Measurements from ENCODE around the gene FAM83G.
"Not testable (repeated sequence)": the region's sequence is repeated elsewhere in the genome, so short reads cannot be mapped to it uniquely, and the experiment has no call there.

FAM83G gene, protein sequence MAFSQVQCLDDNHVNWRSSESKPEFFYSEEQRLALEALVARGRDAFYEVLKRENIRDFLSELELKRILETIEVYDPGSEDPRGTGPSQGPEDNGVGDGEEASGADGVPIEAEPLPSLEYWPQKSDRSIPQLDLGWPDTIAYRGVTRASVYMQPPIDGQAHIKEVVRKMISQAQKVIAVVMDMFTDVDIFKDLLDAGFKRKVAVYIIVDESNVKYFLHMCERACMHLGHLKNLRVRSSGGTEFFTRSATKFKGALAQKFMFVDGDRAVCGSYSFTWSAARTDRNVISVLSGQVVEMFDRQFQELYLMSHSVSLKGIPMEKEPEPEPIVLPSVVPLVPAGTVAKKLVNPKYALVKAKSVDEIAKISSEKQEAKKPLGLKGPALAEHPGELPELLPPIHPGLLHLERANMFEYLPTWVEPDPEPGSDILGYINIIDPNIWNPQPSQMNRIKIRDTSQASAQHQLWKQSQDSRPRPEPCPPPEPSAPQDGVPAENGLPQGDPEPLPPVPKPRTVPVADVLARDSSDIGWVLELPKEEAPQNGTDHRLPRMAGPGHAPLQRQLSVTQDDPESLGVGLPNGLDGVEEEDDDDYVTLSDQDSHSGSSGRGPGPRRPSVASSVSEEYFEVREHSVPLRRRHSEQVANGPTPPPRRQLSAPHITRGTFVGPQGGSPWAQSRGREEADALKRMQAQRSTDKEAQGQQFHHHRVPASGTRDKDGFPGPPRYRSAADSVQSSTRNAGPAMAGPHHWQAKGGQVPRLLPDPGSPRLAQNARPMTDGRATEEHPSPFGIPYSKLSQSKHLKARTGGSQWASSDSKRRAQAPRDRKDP

DNA sequence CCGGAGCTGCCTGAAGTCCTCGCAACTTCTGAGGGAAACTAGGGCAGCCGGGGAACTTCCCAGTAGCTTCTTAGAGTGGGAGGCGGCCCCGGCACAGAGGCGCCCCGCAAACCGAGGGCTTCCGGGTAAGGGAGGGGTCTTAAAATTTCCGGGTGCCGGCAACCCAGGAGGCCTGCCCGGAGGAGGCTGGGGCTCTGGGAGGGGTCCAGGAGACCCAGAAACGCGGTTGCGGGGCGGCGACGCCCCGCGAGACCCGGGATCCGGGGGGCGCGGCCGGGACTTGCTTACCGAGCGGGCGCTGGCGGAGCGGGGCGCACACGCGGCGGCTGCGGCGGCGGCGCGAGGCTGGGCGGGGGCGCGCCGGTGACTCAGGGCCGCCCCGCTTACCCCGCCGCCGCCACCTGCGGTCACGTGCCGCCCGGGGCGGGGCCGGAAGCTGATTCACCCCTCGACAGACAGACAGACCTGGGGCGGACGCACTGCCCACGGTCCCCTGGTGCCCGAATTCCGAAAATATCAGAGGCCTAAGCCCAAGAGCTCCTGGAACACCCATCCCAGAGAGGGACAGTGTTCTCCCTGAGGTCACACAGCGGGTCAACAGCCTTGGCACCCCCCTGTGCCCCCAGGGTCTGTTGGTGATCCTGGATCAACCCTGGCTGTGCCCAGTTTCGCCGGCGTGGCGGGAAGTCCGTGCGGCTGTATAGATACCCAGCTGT, at the start of gene FAM83G:
Gene FAM83G, minus strand, starts transcription at position 344 of the 716 bp plus-strand sequence. CDS start 723 bp downstream, outside the sequence.
- DNase-seq (ENCODE audit: low read depth, low spot score) = peak; percentile 78

DNA sequence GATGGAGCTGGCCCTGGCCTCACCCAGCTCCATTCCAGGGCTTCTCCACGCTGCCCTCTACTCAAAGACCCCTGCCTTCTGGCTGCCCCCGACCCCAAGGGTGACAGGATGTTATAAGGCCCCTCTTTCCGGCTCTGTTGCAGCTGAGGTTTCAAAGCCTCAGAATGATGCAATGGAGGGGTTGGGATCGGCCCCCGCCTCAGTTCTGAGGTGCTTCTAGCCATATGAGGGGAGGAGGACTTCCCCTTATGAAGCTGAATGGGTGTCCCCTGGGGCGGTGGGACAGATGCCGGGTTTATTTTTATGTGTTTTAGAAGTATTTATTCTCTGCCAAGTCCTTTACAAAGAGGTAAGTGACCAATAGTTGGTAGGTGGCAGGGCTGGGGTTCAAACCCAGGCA, 44.3 kb upstream of the FAM83G start:
- not testable (repeated sequence) for DNase-seq (ENCODE audit: low read depth, low spot score)

DNA sequence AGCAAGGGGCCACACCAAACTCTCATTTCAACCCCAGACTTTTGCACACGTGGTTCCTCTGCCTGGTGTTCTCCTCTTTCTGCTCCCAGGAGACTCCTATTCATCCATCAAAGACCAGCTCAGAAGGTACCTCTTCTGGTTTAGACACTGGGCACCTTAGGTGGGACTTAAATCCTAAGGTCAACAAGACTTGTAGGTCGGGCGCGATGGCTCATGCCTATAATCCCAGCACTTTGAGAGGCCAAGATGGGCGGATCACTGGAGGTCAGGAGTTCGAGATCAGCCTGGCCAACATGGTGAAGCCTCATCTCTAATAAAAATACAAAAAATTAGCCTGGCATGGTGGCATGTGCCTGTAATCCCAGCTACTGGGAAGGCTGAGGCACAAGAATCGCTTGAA, 42.9 kb upstream of the FAM83G start:
- DNase-seq (ENCODE audit: low read depth, low spot score) = not testable (repeated sequence)

DNA sequence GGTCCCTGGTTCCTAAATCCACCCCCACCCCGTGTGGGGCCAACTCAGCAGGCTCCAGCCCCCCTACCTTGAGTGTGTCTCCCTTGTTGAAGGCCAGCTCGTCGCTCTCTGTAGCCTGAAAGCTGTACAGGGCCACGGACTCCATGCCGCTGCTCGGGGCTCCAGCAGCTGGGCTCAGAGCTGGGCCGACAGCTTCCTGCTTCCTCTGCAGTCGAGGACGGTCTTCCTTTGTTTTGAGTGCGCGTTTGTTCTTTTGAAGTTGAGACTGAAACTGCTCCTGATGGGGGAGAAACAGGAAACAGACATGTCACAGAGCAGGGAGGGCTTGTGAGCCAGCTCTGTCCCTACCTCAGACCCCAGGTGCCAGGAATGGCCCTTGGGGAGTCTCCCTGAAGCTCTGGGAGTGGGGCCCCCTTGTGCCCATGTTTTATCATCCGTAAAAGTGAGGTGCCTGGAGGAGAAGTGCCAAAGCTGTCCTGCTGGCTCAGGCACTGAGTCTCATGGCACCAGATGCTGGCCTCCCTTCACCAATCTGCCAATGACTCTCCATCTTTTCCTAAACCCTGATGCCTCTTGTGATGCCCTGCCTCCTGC, 42.3 kb upstream of the FAM83G start, which contains the start of gene GRAP:
Gene GRAP, minus strand, starts transcription at position 176 of the 594 bp plus-strand sequence. Its CDS starts 31 bp downstream, at position 145.
- not testable (repeated sequence) for DNase-seq (ENCODE audit: low read depth, low spot score)

DNA sequence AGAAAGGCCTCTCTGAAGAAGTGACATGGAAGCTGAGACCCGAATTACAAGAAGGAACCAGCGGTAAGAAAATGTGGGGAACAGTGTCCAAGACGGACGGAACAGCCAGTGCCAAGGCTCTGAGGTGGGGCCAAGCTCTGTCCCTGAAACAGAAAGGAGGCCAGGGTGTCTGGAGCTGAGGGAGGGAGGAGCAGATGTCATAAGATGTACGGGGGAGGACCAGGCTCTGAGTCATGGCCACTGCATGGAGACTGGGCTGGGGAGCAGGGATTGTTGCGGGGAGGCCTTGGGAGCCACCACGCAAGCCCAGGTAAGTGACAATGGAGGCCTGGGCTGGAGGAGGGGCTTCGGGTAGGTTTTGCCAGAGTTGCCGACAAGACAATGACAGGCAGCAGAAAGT, 40.1 kb upstream of the FAM83G start:
- DNase-seq (ENCODE audit: low read depth, low spot score) = not testable (repeated sequence)

DNA sequence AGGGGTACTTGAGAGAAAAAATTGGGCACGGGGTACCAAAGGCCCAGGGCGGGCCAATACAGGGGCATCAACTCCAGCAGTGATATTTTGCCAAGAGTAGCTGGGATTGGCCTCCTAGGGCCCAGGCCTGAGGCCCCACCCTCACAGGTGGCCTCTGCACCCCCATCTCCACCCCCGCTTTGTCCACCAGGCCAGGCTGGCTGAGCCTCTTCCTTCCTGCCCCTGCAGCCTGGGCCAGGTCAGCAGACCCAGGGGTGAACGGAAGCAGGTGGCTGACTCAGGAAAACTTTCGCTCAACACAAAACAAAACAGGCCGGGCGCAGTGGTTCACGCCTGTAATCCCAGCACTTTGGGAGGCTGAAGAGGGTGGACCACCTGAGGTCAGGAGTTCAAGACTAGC, 38.5 kb upstream of the FAM83G start:
- not testable (repeated sequence) for DNase-seq (ENCODE audit: low read depth, low spot score)

DNA sequence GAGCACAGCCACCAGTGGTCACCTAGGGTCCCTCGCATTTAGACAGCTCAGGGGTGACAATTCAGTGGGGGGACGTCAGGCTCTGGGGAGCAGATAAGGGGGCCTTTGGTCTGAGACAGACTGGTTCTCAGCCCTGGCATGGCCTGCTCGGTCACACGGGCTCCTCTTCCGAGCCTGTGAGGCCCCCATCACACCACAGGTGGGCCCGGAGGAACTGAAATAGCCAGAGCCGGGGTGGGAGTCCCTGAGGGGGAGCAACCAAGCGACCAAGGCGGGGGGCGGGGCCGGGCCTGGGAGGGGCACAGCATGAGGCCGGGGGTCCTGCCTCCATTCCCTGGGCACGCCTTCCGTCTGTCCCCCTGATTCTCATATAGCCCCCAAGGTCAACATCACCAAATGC, 37.8 kb upstream of the FAM83G start:
- not testable (repeated sequence) for DNase-seq (ENCODE audit: low read depth, low spot score)

DNA sequence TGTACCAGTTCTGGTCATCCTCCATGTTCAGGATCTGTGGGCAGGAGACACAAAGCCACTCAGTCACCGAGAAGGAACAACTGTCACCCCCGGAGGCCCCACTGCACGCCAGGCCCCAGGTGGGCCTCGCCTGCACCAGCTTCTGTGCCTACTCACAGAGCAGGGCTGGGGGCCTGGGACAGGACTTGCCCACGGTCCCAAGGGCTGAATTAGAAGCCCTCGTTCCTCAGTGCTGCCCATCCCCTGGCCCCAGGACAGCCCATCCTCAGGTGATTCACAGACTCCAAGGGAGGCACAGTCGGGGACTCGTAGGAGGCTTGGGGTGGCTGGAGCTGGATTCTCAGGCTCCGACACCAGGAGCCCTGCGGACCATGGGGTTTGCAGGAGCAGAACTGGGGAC, 37.3 kb upstream of the FAM83G start:
- not testable (repeated sequence) for DNase-seq (ENCODE audit: low read depth, low spot score)

DNA sequence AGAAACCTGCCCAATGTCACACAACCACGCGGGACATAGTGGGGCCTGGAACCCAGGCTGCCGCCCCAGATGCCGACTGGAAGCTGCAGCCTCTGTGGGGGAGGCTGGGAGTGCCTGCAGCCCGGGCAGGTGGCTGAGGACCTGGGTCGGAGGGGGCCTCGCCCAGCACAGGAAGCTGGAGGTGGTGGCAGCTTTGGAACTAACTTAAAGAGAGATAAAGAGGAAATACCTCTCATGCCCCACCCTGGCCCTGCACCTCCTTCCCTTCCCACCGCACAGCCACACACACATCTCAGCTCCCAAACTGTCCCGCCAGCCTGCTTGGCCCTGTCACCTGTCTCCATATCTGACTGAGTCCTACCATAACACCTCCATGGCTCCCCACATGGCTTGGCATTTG, 35.8 kb upstream of the FAM83G start:
- not testable (repeated sequence) for DNase-seq (ENCODE audit: low read depth, low spot score)

DNA sequence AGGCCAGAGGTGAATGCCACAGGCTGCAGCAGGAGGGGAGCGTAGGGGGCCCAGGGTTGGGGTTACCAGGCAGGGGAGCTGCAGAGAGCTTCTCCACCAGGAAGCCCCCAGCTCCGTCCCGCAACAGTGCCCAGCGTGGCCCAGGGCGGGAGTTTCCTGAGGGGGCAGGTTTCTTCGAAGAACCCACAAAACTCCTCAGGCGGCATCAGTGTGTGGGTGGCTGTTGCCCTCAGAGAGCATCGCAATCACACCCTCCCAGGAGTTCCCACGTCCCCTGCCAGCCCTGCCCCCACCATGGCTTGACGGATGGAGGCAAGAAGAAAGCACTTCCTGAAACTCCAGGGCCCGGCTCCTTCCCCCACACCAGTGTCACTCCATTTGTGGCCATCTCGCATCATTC, 34.2 kb upstream of the FAM83G start:
- not testable (repeated sequence) for DNase-seq (ENCODE audit: low read depth, low spot score)

DNA sequence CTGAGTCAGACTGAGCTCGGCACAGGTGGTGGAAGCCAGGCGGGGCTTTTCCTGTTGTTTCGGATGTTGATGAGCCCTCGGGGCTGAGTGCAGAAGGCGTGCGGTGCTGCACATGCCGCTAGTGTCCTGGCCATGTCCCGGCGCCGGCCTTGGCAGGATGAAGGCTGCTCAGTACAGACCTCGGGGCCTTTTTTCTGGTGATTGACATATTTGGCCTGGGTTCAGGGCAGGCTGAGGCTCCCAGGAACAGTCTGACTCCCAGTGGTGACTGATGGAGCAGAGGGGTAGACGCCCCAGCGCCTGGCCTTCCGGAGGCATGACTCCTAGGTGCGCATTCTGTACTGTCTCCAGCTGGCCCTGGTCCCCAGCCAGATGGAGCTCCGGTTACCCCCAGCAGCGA, 33.4 kb upstream of the FAM83G start:
- not testable (repeated sequence) for DNase-seq (ENCODE audit: low read depth, low spot score)

DNA sequence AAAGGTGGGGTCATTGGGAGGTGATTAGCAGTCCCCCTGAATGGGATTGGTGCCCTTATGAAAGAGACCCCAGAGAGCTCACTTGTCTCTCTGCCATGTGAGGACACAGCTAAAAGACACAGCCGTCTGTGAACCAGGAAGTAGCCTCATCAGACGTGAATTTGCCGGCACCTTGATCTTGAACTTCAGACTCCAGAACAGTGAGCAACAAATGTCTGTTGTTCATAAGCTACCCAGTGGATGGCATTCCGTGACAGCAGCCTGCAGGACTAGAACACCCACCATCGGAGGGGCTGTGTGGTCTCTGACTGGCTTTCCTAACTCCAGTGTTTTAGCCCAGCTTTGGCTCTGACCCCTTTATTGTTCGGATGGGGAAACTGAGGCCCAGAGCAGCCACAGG, 33.0 kb upstream of the FAM83G start:
- DNase-seq (ENCODE audit: low read depth, low spot score) = not testable (repeated sequence)

DNA sequence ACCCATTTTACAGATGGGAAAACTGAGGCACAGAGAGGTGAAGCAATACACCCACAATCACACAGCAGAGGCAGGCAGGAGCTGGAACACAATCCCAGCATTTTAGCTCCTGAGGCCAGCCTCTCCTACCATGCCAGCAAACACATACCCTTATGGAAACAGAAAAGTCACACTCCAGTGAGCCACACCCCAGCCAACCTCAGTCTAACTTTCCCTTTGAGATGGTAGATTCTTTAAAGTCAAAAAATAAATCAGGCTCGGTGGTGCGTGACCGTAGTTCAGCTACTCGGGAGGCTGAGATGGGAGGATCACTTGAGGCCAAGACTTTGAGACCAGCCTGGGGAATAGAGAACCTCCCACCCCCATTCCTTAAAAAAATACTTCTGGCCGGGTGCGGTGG, 31.6 kb upstream of the FAM83G start:
- not testable (repeated sequence) for DNase-seq (ENCODE audit: low read depth, low spot score)

DNA sequence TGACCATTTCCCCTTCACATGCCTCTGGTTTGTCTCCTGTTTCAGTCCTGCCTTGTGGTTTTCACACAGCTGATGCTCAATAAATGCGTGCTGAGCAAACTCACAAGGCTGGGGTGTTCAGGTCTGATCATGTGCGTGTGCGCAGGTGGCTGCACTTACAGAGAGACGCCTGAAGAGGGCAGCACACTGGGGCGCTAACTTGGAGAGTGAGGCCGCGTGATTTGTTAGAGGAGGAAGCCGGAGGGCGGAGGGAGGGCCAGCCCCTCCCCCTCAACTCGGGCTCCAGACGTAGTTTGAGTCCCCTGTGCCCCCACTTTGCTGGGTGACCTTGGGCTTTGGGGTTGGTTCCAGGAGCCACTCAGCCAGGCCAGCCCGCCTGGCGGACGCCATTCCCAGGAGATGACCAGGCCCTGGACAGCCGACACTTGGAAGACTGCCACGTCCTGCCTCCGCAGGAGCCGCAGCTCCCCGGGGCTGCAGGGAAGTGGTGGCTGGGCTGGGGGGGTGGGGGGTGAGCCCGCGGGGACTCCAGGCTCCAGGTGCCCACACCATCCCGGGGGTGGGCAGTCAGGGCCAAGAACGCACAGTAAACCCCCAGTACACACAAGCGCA, 27.9 kb upstream of the FAM83G start:
- DNase-seq (ENCODE audit: low read depth, low spot score) = not testable (repeated sequence)

DNA sequence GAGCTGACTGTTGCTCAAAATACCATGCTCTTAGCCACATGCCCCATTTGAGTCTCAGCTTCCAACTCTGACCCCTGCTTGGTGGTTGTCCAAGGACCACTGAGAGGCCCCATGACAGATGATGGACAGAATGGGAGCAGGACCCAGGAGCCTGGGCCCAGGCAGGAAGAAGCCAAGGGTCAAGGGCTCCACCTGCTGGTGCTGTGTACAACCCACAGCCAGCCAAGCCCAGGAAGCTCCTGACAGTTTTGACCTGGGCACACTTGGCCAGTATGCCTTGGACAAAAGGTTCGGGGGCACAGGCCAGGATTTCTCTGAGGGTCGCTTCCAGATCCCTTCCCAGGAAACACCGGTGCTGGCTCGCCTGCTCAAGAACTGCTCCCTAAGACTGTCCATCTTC, 27.2 kb upstream of the FAM83G start:
- not testable (repeated sequence) for DNase-seq (ENCODE audit: low read depth, low spot score)

DNA sequence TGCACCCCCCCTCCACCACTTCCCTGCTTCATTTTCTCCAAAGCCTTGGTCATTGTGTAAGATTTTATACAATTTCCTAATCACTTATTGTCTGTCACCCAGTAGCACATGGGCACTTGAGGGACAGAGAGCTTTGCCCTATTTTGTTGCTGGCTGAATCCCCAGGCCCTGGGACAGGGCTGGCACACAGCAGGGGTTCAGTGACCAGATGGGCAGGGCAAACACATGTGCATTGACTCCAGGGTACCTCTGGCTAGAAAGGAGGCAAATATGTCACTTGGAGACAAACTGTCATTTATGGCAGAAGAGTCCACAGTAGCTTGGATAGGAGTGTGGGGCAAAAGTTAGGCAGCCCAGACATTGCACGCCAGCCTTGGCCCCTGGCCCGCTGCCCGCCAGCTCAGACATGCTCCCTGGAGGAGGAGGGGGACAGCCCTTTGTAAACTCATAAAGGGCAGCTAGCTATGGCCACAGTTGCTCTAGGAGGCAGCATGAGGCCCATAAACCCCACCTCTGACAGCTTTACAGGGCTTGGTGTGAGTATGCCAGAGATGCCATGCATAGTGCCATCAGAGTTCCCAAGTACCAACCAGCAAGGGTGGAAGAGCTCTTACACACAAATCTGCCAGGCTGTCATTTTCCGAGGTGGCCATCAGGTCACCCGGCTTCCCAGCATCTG, 26.3 kb upstream of the FAM83G start:
- not testable (repeated sequence) for DNase-seq (ENCODE audit: low read depth, low spot score)

DNA sequence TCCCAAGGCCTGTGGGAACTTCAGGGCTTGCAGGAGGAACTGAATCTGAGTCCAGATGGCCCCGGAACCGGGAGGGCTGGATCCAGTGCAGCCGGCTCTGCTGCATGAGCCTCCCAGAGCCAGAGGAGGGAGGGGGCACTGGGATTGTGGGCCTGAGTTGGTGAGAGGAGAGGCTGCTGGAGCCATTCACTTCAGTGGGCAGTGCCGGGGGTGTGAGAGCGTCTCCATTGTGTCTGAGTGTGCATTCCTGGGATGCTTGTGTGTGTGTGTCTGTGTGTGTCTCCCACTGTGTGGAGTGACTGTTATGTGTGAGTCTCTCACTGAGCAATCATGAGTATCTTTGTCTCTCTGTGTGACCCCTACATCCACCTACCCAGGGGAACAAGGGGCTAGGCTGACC, 25.2 kb upstream of the FAM83G start:
- not testable (repeated sequence) for DNase-seq (ENCODE audit: low read depth, low spot score)

DNA sequence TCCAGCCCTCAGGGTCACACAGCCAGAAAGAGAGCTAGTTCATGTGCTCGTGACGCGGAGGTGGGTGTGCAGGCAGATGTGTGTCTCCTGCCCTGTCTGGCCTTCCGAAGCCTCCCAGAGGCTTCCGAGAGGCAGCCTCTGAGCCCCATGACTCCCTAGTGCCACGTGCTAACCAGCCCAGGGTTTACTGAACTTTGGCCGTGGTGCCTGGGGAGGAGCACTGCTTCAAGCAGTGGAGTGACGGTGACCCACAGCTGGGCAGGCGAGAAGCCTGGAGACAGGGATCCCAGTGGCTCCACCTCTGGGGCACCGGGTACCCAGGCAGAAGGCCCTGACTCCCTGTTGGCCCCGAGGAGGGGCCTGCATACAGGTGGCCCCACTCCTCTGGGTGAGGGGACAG, 24.1 kb upstream of the FAM83G start:
- not testable (repeated sequence) for DNase-seq (ENCODE audit: low read depth, low spot score)

DNA sequence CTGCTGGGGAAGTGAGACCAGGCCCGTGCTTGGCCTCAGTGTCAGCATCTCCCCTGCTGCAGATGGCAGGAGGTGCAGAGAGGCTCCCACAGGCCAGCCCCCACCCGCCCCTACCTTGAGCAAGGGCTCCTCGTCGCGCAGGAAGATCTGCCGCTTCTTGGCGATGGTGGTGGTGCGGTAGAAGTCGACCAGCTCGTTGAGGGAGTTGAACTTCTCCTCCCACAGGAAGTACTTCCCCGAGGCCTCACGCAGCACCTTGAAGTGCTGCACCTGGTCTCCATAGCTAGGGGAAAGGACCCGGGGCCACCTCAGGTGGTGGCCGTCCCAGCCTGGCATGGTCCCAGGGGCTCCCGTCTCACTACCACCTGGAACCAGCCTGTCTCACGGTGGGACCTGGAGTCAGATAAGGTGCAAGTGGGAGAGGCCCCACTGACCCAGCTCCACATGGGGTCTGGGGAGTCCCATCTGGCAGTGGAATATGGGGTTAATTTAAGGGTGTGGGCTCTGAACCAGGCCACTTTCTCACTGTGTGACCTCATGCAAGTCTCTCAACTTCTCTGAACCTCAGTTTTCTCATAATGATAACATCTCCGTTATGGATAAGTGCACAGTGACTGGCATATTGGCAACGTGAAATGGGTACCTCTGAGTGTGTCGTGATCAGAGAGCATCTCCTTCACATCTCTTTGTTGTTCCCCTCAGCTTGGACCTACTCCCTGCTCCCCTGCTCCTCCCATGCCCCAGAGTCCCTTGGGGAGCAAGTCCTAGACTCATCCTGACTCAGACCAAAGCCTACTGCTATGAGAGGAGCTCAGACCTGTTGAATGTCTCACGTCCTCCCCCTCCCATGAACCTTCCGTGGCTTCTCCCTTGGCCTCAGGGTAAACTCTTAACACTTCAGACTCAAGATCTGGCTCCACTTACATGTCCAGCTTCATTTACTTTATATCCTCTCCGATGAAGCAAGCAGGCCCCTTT, 19.8 kb upstream of the FAM83G start:
- no peak for DNase-seq (ENCODE audit: low read depth, low spot score)

Data from activated naive CD8-positive, alpha-beta T cell treated with anti-CD3 and anti-CD28 coated beads, Interleukin-2, amount 50 U/mL, for 16 hours (primary cell).